Measurements from ENCODE around the gene GAPVD1.
"Not testable (repeated sequence)": the region's sequence is repeated elsewhere in the genome, so short reads cannot be mapped to it uniquely, and the experiment has no call there.

The GAPVD1 gene

GRCh38 chr9:125258160-125258785 lies 3.4 kb upstream of the GAPVD1 start:
- DNase-seq, result no peak

DNA sequence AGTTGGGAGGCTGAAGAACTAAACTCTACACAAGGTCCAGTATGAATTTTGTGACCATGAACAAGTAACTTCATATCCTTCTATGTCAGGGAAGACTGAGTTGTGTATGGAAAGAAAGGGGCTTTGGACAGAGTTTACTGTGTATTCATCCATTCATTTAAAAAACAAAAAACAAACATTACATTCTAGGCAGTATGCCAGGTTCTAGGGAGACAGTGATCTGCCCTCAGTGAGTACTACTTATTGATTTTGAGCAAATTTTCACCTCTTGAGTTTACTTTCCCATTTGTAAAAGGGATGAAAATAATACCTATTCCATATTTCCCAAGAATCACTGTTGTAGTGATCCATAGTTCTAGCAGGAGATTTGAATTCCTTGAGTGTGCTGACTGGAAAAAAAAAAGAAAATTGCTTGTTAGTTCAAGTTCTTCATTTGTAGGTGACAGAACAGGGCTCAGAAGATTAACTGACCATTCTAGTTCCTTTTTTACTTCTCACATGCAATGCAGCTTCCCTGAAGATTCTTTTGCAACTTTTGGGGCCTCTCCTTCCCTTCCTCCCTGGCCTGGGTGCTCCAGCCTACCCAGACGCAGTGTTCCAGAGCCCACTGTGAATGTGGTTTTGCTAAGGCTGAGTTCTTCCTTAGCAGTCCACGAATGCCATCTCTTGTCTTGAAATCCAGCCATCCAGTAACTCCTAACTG lies 2.6 kb upstream of the GAPVD1 start:
- no peak for DNase-seq

DNA sequence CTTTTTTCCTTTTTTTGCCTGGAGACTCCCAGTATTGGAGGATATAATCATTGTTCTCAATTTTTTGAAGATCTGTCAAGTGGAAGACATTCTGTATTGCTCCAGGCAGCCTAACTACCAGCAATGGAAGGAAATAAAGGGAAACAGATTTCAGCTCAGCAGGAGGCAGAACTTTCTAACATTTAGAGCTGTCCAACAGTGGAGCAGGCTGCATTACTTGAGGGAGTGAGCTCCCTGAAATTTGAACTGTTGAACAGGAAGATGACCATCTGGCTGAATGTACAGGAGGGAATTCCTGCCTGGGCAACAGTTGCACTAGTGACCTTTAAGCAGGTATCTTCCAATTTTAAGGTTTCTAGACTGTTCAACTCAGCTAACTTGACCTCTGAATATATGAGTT lies 1.1 kb upstream of the GAPVD1 start:
- DNase-seq, result no peak

GRCh38 chr9:125262294-125262991 lies 817 bp downstream of the GAPVD1 start:
- no peak for DNase-seq

DNA sequence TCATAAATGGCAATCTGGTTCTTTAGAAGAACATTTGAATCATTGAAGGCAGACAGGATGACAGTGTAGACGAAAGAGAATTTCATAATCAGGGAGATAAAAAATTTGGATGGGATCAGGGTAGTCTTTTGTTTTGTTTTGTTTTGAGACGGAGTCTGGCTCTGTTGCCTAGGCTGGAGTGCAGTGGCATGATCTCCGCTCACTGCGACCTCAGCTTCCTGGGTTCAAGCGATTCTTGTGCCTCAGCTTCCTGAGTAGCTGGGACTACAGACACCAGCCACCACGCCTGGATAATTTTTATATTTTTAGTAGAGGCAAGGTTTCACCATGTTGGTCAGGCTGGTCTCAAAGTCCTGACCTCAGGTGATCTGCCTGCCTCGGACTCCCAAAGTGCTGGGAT lies 2.4 kb downstream of the GAPVD1 start:
- not testable (repeated sequence) for DNase-seq

- no peak for DNase-seq
These were observed 6.9 kb downstream of the GAPVD1 start for GRCh38 chr9:125268394-125269013.

GRCh38 chr9:125269014-125269397 lies 7.4 kb downstream of the GAPVD1 start:
- no peak for DNase-seq

- DNase-seq, result no peak
These were observed 9.5 kb downstream of the GAPVD1 start for GRCh38 chr9:125271081-125271480.

GRCh38 chr9:125272697-125273096 lies 11.1 kb downstream of the GAPVD1 start:
- no peak for DNase-seq

DNA sequence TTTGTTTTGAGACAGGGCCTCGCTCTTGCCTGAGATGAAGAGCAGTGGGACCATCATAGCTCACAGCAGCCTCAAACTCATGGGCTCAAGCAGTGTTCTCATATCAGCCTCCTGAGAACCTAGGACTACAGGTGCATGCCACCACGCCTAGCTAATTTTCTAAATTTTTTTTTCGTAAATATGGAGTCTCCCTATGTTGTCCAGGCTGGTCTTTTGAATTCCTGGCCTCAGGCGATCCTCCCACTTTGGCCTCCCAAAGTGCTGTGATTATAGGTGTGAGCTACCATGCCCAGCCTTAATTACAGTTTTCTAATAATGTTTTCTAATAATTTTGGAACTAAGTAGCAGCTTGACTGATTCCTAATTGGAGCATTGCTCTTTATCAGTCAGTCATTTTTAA lies 15.1 kb downstream of the GAPVD1 start:
- no peak for DNase-seq

DNA sequence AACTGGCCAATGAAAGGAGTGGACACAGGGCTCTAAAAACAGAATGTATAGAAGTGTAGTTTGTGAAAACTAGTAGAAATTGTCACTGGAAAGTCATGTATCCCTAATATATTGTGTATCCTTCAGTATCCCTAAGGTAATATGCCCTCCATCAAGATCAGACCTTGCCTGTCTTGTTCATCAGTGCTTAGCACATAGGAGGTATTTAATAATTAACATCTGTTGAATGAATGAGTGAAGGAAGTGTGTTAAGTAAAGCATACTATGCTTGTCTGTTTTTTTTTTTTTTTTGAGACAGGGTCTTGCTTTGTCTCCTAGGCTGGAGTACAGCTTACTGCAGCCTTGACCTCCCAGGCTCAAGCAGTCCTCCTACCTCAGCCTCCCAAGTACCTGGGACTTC lies 15.8 kb downstream of the GAPVD1 start:
- DNase-seq, result no peak

DNA sequence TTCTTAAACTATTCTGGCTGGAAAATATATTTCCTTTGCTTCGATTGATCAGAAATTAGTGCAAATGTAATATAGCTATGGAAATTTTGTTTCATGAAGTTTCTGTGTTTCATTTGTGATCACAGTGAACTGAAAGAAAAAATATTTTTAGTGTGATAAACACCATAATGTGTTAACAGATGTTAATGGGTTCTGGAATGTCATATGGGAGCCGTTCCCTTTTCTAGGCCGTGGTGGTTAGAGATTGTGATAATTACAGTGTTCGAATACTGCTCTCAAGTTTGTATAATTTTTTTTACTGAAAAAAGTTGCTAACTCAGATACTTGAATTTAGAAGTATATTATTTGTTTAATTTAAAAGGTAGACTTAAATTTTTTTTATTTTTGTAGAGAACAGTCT lies 19.3 kb downstream of the GAPVD1 start:
- no peak for DNase-seq

DNA sequence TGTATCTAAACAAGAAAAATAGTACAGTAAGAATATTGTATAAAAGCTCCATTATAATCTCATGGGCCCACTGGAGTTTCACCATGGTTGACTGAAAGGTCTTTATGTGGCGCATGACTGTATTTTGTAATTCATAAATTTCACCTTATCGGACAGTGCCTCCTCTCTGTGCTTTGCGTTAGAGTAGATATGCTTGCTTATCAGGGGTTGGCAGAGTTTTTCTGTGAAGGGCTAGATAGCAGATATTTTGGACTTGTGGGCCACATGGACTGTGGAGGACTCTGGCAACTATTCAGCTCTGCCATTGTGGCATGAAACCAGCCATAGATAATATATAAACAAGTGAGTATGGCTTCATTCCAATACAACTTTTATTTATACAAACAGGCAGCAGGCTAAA lies 23.2 kb downstream of the GAPVD1 start:
- DNase-seq, result no peak

- not testable (repeated sequence) for DNase-seq
These were observed 25.4 kb downstream of the GAPVD1 start for GRCh38 chr9:125286935-125287433.

DNA sequence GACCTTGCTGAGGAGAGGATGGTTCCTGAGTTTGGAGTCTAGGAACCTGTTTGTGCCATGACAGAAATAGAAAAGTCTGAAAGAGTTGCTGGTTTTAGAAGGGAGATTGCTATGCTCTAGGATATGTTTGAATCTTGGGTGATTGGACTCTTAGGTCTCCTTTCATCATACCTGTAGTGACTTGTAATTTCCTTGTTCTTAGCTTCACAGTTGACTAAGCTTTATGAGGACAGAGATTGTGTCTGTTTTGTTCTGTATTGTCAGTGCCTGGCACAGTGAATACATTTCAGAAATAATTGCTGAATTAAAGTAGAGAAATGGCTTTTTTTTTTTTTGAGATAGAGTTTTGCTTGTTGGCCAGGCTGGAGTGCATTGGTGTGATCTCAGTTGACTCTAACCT lies 31.5 kb downstream of the GAPVD1 start:
- DNase-seq, result no peak

DNA sequence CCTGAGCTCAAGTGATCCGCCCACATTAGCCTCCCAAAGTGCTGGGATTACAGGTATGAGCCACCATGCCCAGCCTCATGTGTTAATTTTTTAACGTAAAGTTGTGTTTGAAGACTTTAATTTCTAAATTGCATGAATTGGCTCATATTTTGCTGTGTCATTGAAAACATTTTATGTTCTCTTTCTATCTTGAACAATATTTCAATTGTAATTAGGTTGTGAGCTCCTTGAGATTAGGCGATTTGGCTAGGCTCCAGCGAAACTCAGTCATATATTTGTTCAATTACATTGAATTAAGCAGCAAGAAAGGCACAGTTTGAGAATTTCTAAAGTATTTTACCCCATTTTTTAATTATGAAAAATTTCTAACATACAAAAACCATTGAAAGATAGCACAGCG lies 34.0 kb downstream of the GAPVD1 start:
- no peak for DNase-seq

- DNase-seq, result peak; percentile 13
These were observed 35.3 kb downstream of the GAPVD1 start for GRCh38 chr9:125296843-125297372.

DNA sequence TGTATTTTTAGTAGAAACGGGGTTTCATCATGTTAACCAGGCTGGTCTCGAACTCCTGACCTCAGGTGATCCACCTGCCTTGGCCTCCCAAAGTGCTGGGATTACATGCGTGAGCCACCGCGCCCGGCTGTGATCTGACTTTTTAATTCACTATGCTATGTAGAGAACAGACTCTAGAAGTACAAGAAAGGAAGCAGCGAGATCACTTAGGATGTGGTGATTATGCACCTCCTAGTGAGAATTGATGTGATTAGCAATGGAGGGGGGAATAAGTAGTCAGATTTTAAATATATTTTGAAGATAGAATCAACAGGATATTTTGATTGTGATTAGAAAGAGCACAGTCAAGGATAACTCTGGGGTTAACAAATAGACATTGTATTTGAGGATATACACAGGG lies 36.3 kb downstream of the GAPVD1 start:
- DNase-seq, result no peak

DNA sequence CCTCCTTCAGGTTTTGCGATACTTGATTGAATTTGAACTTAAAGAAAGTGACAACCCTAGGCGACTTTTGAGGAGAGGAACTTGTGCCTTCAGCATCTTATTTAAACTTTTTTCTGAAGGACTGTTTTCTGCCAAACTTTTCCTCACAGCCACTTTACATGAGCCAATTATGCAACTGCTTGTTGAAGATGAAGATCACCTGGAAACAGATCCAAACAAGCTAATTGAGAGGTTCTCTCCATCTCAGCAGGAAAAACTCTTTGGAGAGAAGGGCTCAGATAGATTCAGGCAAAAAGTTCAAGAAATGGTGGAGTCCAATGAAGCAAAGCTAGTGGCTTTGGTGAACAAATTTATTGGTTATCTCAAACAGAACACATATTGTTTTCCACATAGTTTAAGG lies 40.6 kb downstream of the GAPVD1 start:
- no peak for DNase-seq

DNA sequence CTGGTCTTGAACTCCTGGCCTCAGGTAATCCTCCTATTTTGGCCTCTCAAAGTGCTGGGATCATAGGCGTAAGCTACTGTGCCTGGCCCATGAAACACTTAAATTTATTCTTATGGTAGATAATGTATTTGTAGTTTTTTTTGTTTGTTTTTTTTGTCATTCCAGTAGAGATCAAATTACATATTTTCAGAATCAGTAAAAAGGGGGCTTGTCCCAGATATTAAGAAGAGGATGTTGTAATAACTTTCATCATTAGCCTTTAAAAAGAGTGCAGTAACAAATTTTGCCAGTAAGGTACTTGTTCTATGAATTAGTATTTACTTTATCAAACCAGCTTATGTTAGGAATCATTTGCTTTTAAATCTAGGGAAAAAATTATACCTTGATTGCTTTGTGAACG lies 42.6 kb downstream of the GAPVD1 start:
- no peak for DNase-seq

DNA sequence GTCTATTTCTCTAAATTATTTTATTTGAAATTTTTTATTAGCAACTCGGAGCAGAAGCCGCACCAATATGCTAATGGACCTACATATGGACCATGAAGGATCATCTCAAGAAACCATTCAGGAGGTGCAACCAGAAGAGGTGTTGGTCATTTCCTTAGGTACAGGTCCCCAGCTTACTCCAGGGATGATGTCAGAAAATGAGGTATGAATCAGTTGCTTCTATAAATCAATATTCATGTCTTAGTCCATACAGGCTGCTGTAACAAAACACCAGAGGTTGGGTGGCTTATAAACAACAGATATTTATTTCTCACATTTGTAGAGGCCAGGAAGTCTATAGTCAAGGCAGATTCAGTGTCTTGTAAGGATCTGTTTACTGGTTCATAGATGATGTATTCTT lies 50.8 kb downstream of the GAPVD1 start:
- no peak for DNase-seq

DNA sequence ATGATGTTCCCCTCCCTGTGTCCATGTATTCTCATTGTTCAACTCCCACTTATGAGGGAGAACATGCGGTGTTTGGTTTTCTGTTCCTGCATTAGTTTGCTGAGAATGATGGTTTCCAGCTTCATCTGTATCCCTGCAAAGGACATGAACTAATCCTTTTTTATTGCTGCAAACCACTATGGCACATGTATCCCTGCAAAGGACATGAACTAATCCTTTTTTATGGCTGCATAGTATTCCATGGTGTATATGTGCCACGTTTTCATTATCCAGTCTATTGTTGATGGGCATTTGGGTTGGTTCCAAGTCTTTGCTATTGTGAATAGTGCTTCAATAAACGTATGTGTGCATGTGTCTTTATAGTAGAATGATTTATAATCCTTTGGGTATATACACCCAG lies 54.7 kb downstream of the GAPVD1 start:
- DNase-seq, result not testable (repeated sequence)

- no peak for DNase-seq
These were observed 56.1 kb downstream of the GAPVD1 start for GRCh38 chr9:125317704-125318103.
